NCI-H2171 treated with DMSO at 0.1 percent for 48 hours (cell line): ENCODE results near the gene KCTD14.
A peak's percentile ranks its signal among the peaks of the same experiment; 100 is the strongest.
"Not testable (repeated sequence)": the region's sequence is repeated elsewhere in the genome, so short reads cannot be mapped to it uniquely, and the experiment has no call there.

Source experiments
- DNase-seq: peaks from one replicate; lab custom pipeline; 2025; lab: John Stamatoyannopoulos, UW

KCTD14 gene

DNA sequence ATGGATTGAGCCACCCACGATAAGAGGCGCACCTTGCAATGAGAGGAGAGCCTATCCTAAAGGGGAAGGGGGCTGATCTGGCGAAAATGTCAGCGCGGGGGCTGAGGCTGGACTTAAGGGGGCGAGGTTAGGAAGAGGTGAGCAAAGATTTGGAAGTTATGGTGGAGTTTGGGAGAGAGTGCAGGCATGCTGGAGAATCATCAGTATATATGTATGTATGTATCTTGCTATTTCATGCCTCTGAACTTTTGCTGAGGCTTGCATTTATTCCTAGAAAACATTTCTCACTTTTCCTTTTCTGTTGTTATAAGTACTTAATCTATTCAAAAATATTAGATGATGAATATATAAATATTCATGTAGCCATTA lies 23.4 kb upstream of the KCTD14 start:
- no peak for DNase-seq

DNA sequence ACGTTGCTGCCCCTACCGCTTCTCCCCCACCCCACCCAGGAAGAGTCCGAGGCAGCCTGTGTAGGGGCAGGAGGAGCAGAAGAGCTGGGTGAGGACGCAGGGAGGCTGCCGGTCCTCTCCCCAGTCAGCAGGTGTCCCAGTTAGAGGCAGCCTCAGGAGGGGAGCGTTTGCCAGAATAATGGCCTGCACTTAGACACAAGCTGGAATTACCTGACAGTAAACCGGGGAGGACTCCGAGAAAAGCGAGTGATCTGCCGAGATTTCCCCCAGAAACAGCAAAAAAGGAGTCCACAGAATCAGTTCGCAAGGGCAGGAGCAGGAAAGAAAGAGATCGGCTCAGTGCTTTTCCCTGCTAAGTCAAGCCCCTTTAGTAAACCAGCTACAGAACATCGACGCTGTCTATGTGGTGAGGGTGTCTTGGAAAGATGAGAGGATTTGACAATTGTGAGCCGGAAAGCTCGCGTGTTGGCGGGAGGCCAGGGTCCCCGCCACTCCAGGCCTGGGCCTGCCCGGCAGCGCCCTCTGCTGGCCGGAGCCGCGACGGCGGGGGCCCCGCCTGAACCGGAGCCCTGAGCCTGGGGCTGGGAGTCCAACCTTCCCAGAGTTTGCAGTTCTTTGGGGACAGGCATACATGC lies 22.9 kb upstream of the KCTD14 start:
- DNase-seq, result peak; percentile 79

DNA sequence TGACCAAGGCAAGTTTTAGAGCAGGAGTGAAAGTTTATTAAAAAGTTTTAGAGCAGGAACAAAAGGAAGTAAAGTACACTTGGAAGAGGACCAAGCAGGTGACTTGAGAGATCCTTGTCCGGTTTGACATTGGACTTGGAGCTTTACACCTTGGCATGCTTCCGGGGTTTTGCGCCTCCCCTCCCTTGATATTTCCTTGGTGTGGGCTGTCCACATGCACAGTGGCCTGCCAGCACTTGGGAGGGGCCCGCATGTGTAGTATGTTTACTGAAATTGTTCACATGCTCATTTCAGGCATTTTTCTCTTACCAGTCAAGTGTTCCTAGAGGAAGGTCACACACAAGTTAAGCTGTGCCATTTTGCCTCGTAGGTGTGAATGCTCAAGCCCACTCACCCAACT lies 21.6 kb upstream of the KCTD14 start:
- DNase-seq, result no peak

GRCh38 chr11:78041843-78042440 lies 18.9 kb upstream of the KCTD14 start:
- no peak for DNase-seq

DNA sequence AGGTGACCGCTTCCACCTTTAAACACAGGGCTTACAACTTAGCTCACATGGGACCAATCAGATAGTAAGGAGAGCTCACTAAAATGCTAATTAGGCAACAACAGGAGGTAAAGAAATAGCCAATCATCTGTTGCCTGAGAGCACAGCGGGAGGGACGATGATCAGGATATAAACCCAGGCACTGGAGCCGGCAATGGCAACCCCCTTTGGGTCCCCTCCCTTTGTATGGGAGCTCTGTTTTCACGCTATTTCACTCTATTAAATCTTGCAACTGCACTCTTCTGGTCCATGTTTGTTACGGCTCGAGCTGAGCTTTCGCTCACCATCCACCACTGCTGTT lies 18.3 kb upstream of the KCTD14 start:
- DNase-seq, result not testable (repeated sequence)

DNA sequence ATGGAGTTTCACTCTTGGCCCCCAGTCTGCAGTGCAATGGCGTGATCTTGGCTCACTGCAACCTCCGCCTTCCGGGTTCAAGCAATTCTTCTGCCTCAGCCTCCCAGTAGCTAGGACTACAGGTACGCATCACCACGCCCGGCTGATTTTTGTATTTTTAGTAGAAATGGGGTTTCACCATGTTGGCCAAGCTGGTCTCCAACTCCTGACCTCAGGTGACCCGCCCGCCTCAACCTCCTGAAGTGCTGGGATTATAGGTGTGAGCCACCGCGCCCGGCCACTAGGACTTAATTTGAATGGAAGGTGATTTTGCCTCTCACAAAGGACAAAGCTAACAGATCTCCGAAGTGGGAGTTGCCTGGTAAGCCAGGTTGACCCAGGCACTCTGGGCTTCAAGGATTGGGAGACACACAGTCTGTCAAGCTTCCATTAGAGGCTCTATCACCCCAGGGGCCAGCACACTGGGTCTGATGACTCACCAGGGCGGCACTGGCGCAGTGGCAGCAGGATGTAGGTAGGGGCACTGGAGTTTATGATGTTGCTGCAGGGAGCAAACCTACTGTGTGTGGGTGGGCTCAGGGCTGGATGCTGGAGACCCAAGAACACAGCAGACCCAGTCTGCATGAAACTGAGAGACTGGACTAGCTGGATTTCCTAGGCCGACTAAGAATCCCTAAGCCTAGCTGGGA lies 17.8 kb upstream of the KCTD14 start:
- DNase-seq, result no peak

- DNase-seq, result peak; percentile 51
Measured at GRCh38 chr11:78039919-78040671, 17.0 kb upstream of the KCTD14 start.

- peak; percentile 42 for DNase-seq
Measured at GRCh38 chr11:78039391-78039918, 16.4 kb upstream of the KCTD14 start.

- DNase-seq, result no peak
Measured at GRCh38 chr11:78038697-78039313, 15.7 kb upstream of the KCTD14 start.

DNA sequence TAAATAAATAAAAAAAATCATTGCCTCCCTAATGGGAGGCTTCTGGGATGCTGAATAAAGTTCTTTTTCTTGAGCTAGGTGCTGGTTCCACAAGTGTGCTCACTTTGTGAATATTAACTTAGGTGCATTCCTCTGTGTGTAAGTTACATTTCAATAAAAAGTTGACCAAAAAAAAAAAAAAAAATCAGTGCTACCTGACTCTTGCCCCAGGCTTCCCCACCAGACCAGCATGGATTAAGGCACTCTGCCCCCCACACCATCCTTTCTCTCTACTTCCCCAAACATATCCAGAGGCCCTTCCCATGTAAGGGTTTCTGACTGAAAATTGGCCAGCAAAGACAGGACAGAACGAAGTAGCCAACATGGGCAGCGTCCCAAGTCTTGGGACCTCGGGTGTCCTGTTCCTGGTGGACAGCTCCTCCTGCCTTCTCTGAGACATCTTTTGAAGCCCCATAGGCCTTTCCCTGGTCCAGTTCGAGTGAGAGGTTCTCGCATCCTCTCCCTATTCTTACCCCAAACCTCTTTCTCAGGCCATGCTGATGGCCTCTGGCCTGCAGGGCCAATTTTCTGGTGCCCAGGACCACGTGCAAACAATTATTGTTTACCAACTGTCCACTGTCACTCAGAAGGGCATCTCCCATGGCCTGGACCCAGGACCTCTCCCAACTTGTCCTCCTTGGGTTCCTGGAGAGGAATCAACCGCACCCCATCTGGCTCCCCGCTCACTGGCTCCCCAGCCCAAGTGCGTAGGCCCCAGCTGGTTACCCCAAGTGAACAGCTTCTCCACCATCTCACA lies 14.9 kb upstream of the KCTD14 start:
- no peak for DNase-seq

DNA sequence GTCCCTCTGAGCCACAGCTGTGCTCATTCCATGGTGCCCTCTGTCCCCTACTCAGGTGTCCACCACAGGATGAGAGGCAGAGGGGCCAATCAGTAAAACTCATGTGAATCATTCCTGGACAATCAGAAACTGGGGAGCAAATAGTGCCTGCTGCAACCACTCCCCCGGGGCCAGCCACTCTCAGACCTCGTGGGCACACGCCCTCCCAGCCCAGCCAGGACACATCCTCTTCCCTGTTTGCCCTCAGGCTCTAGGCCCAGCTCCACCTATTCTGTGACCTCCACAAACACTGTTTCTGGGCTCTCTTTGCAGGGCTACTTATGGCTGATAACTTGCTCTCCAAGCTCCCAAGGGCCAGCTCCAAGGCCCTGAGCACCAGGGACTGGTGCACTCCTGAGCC lies 14.0 kb upstream of the KCTD14 start:
- no peak for DNase-seq

DNA sequence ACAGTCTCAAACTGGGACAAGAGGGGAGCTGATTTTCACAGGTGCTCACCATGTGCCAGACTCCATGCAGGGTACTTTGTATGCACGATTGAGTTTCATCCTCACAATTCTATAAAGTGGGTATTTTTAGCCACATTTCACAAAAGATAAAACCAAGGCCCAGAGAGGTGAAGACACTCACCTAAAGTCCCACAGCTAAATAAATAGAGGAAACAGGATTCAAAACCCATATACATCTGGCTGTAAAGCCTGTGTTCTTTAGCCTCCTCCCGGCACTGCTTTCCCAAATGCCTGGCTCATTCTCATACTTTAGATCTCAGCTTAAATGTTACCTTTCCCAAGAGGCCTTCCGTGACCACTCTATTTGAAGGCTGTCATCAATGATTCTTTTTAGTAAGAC lies 13.2 kb upstream of the KCTD14 start:
- DNase-seq, result no peak

GRCh38 chr11:78034623-78035022 lies 11.5 kb upstream of the KCTD14 start:
- no peak for DNase-seq

- no peak for DNase-seq
Measured at GRCh38 chr11:78033040-78033439, 10.0 kb upstream of the KCTD14 start.

DNA sequence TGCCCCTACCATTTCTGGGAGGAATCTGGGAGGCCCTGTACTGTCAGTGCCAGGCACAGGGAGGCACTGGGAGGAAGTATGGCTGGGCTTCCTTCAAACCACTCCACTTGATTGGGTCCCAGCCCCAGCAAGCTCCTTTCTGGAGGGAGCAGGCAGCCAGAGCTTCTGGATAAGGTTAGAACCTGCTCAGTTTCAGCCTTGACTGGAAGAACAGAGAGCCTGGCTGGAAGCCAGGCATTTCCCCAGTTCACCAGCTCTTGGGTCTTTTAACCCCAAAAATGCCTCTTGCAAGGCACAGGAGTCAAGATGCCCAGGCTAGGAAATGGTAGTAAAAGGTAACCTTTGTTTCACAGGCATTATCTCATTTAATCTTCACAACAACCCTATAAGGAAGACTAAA lies 9.0 kb upstream of the KCTD14 start:
- peak; percentile 71 for DNase-seq

GRCh38 chr11:78031629-78032028 lies 8.6 kb upstream of the KCTD14 start:
- DNase-seq, result no peak

- peak; percentile 100 for DNase-seq
Measured at GRCh38 chr11:78030429-78031325, 7.6 kb upstream of the KCTD14 start.

GRCh38 chr11:78028423-78028822 lies 5.3 kb upstream of the KCTD14 start:
- not testable (repeated sequence) for DNase-seq

GRCh38 chr11:78027759-78028158 lies 4.7 kb upstream of the KCTD14 start:
- no peak for DNase-seq

GRCh38 chr11:78025378-78025777 lies 2.3 kb upstream of the KCTD14 start:
- no peak for DNase-seq
